ENCODE measurements around the gene LMOD3.

Gene LMOD3

DNA sequence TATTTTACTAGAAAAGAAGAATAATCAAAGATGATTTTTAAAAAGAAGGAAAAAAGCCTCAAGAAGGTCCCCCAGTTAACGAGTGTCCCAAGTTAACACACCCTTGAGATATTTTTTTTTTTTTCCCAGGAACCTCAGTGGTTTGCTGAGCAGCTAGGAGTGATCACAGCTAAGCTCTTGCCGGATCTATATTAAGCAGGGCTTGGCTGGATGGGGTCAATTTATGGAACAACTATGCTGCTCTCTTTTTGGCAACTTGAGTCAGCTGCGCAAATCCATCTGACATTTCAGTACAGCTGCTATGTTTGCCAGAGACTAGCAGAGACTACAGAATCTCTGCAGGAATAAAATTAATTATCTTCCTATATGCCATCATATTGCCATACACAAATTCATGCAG, at the start of gene LMOD3:
TSS of gene LMOD3 (minus strand) at position 193 of the 400 bp plus-strand sequence. CDS start 209 bp downstream, outside the sequence.
- no peak for DNase-seq (ENCODE audit: low read depth)

GRCh38 chr3:69172058-69172457, 49.7 kb upstream of the LMOD3 start:
- no peak for DNase-seq (ENCODE audit: low read depth)

DNA sequence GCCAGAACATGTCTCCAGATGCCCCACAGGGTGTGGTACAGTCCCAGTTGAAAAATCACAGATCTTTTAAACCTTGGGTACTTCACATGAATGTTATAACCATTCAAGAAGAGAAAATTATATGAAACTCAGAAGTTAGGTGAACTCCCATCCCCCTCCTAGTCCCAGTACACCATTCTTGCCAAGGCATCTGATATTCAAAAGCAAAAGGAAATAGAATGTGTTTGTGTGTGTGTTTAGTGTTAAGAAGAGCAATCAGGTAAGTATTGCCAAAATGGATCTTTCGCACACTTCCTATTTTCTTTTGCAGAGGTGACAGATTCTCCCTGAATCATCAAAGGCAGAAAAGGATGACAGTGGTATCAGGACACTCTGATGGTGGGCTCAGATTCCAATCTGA, 44.1 kb upstream of the LMOD3 start:
- DNase-seq (ENCODE audit: low read depth), result no peak

- DNase-seq (ENCODE audit: low read depth), result no peak
Measured at GRCh38 chr3:69165744-69166143, 43.3 kb upstream of the LMOD3 start.

GRCh38 chr3:69164296-69164695, 41.9 kb upstream of the LMOD3 start:
- no peak for DNase-seq (ENCODE audit: low read depth)

GRCh38 chr3:69162308-69162980, 40.0 kb upstream of the LMOD3 start:
- DNase-seq (ENCODE audit: low read depth), result no peak

DNA sequence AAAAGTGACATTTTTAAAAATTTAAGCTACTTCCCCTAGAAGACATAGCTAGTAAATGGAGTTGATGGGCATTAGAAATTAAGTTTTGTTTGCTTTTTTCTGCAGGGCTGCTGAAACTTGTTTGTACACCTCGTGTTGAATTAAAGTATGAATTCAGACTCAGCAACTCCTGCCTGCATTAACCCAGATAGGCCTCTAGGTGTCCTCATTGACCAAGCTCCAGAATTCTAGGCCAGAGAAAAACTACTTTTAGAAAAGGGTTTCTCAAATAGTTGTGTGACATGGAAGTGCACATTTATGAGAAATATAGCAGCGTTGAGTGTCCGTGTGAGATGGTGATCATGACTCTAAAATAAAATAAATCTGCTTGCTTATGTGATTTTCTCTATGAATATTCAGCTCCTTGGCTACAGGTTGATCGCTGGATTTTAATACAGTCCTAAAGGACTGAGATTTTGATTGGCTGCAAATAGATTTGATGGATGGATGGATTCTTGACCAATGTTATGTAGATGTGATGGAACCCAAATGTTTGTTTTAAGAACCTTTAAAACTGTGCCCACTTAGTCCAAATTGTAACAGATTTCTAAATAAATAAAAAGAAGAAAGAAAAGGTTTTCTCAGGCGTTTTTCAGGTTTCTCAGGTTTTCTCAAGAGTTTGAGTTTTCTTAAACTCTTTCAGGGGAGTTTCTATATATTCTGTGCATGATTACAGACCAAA, 39.4 kb upstream of the LMOD3 start:
- peak; percentile 22 for DNase-seq (ENCODE audit: low read depth)

- DNase-seq (ENCODE audit: low read depth), result no peak
Measured at GRCh38 chr3:69160525-69160924, 38.1 kb upstream of the LMOD3 start.

DNA sequence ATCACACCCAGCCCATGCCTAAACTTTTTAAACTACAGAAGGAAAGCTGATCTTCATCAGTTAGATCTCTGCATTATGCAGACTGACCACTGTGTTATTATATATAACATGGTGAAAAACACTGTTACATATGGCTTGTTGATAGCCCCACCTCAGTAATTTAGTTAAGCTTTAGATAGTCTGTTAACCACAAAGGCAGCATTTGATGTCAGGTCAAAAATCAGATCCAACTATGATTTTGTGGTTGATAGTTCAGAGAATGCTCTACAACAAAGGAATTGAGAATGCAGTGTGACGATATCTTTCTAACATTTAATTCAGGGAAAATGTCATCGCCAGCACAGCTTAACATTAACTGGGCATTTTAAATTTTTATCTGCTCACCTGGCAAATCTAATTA, 37.7 kb upstream of the LMOD3 start:
- DNase-seq (ENCODE audit: low read depth), result no peak

DNA sequence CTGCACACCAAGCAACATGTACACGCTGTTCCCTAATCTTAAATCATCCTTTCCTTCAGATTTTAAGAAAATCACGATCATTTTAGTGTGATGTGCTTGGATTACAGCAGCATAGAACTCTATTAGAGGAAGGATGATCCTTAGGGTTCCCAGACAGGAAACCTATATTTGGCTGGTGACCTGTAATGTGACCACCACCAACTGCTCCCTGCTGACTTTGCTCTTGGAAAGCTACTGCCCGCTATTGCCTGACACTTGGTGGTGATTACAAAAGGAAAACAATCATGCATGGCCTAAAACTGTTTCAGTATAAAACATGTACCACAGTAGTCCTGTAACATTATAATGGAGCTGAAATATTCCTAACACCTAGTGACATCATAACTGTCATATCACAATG, 27.2 kb upstream of the LMOD3 start:
- DNase-seq (ENCODE audit: low read depth), result no peak

- DNase-seq (ENCODE audit: low read depth), result no peak
Measured at GRCh38 chr3:69145688-69146087, 23.3 kb upstream of the LMOD3 start.

- no peak for DNase-seq (ENCODE audit: low read depth)
Measured at GRCh38 chr3:69144631-69145245, 22.3 kb upstream of the LMOD3 start.

DNA sequence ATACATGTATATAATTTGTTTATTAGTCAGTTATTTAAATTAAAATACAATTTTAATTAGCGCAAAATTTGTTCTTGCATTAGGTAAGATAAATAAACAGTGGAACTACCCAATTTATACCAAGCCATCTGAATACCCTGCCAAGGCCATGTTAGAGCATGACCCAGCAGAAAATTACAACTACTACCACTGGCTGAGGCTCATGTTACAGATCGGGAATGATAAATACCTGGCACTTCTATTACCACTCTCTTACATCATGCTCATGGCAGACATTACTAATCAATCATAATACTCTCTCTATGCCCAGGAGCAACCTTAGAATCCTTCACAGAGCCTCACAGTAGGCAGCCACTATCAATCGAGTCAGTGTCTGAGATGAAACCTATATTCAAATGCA, 21.2 kb upstream of the LMOD3 start:
- no peak for DNase-seq (ENCODE audit: low read depth)

DNA sequence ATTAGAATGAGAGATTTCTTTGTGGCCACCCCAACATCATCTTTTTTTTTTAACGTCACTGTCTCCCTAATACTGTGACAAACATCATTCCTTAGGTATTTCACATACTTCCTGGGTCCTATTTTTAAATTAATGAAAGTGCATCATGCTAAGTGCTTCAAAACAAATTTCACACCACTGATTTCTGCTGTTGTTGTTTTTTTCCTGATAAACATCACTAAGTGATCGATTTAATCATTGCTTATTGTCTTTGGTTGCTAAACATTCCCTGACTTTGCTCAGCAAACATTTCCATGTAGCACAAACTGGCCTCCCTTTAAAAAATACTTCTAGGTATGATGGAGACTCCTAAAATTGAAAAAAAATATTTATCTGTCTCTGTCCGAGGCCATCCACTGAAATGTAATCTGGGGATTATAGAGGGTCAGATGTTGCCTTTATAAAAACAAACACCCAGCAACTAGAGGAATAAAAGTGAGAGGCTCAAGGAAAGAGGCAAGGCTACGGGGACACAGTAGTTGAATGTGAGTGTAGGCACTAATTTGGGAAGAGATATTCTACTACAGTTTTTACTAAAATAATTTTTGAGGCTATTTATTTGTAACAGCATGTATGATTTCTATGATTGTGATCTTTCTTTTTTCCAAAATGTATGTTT, 20.5 kb upstream of the LMOD3 start:
- DNase-seq (ENCODE audit: low read depth), result no peak

GRCh38 chr3:69142090-69142489, 19.7 kb upstream of the LMOD3 start:
- DNase-seq (ENCODE audit: low read depth), result no peak

GRCh38 chr3:69141313-69141712, 18.9 kb upstream of the LMOD3 start:
- DNase-seq (ENCODE audit: low read depth), result no peak

- no peak for DNase-seq (ENCODE audit: low read depth)
Measured at GRCh38 chr3:69137412-69137811, 15.0 kb upstream of the LMOD3 start.

GRCh38 chr3:69137005-69137404, 14.6 kb upstream of the LMOD3 start:
- no peak for DNase-seq (ENCODE audit: low read depth)

DNA sequence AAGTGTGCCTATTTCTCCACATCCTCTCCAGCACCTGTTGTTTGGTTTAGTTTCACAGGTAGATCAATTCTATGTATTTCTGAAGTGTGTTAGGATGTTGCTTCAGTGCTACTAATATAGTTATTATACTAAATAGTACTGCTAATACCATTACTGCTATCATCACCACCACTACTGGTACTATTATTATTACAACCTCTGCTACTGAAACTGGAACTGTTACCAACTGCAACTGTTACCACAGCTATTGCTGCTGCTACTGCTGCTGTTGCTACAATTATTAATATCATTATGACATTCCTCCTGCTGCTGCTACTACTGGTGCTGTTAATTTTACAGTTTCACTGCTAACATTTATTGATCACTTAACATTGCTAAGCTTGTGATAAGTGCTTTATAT, 8.3 kb upstream of the LMOD3 start:
- no peak for DNase-seq (ENCODE audit: low read depth)

- no peak for DNase-seq (ENCODE audit: low read depth)
Measured at GRCh38 chr3:69129531-69129930, 7.1 kb upstream of the LMOD3 start.

- DNase-seq (ENCODE audit: low read depth), result no peak
Measured at GRCh38 chr3:69128509-69128908, 6.1 kb upstream of the LMOD3 start.

- DNase-seq (ENCODE audit: low read depth), result no peak
Measured at GRCh38 chr3:69126999-69127398, 4.6 kb upstream of the LMOD3 start.

DNA sequence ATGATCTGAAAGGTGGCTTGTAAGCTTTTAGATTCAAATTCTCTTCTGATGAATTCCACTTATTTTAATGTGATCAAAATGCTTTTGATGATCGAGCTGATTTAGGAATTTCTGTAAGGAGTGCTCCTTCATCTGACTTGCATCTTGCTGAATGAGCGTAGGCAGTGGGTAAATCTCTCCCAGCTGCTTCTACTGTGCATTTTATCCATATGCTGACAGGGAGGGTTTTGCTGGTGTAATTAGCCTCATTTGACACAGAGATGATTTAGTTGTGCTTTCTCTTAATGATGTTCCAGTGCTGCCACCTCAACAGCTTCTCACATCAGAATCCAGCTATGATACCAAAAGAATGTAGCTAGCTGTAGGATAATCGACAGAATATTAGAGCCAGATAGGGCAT, 3.8 kb upstream of the LMOD3 start:
- DNase-seq (ENCODE audit: low read depth), result no peak
